K562 (cell line): ENCODE results near the gene TEAD4. TPM values are rescaled to one million over a fixed set of nuclear protein-coding genes. Genes with fewer than 3 reads are reported as not detected.

Source experiments
- CCNT2 ChIP-seq: IDR thresholded peaks from 2 replicates; pipeline ENCODE4 v1.6.1; 2011; ENCODE audit warnings: borderline replicate concordance, low read depth, mild to moderate bottlenecking, moderate library complexity, mixed read lengths, low read length; ENCODE audit not compliant: insufficient read length; ENCODE audit errors: extremely low read depth
- CREBBP ChIP-seq: IDR thresholded peaks from one replicate; pipeline ENCODE4 v1.6.1; 2012; ENCODE audit warnings: low read depth, mild to moderate bottlenecking, control low read depth, inconsistent platforms, low read length
- EGR1 ChIP-seq: fragments of 450-650 bp; conservative IDR thresholded peaks from 2 replicates; pipeline ENCODE4 v1.6.1; 2017; ENCODE audit warnings: mild to moderate bottlenecking
- EP300 ChIP-seq: IDR thresholded peaks from 2 replicates; pipeline ENCODE4 v1.6.1; 2012; ENCODE audit warnings: low read length, improper control_type of control experiment
- MTF1 ChIP-seq: fragments of 250-450 bp; sonication (Bioruptor Pico); IDR thresholded peaks from 2 replicates; pipeline ENCODE4 v1.9.0; 2021; ENCODE audit warnings: moderate library complexity, mild to moderate bottlenecking, inconsistent platforms, borderline replicate concordance
- TCFL5 ChIP-seq: fragments of 250-450 bp; sonication (Bioruptor Pico); conservative IDR thresholded peaks from 2 replicates; pipeline ENCODE4 v1.6.1; 2021; ENCODE audit warnings: mild to moderate bottlenecking, moderate library complexity, matching md5 sums
- ZNF589 ChIP-seq: fragments of 200-800 bp; sonication (Bioruptor generic); IDR thresholded peaks from 2 replicates; pipeline ENCODE4 v1.6.1; 2016; ENCODE audit warnings: low read depth, missing genetic modification characterization, missing compliant biosample characterization
- polyA plus RNA-seq, 8 experiments: library from polyadenylated mRNA; depleted of rRNA in 4 of 8; stranded (reverse) in 5 of 8; unstranded in 3 of 8; fragments of >200 nt; fragmentation: Nextera tagmentation in 2 of 8; fragmentation: Illumina TruSeq in 1 of 8; extraction: Ambion mirVana in 2 of 8; extraction: Trizol in 1 of 8; gene quantifications; 2 replicates each; pipeline versions ENCODE4 v1.2.1 to v1.2.3, GENCODE V29; 2011 to 2014; ENCODE audit warnings: inconsistent platforms in 1 of 8, missing spikeins in 1 of 8
- total RNA-seq, 7 experiments: library from RNA; depleted of rRNA in 6 of 7; stranded (reverse); fragments of >200 nt in 6 of 7; fragmentation: Illumina TruSeq in 2 of 7; extraction: Trizol in 2 of 7; gene quantifications; 2 replicates each; pipeline versions ENCODE4 v1.2.1 to v1.2.3, GENCODE V29; 2011 to 2021; ENCODE audit warnings: low replicate concordance in 1 of 7
- TF ChIP-seq, protein P1 (sequence below): fragments of 250-450 bp; sonication (Bioruptor Pico); IDR thresholded peaks from 2 replicates; pipeline ENCODE4 v1.9.0; 2021; ENCODE audit warnings: mild to moderate bottlenecking, inconsistent platforms
- TF ChIP-seq, protein P2 (sequence below), 3 experiments: fragments of 200-800 bp in 1 of 3; fragments of 250-450 bp in 1 of 3; fragments of 450-650 bp in 1 of 3; sonication (Bioruptor Pico) in 1 of 3; sonication (Bioruptor generic) in 1 of 3; formaldehyde crosslinking in 1 of 3; IDR thresholded peaks; 2 replicates each; pipeline versions ENCODE4 v1.6.1 to v1.8.0; 2016 to 2022; ENCODE audit warnings: mild to moderate bottlenecking in 2 of 3, missing genetic modification characterization in 2 of 3, missing compliant biosample characterization in 1 of 3, moderate library complexity in 1 of 3
- TF ChIP-seq, protein P3 (sequence below): fragments of 250-450 bp; sonication (Bioruptor Pico); IDR thresholded peaks from 2 replicates; pipeline ENCODE4 v1.5.0; 2021; ENCODE audit warnings: mild to moderate bottlenecking, moderate library complexity
- TF ChIP-seq, protein P4 (sequence below): sonication (generic); formaldehyde crosslinking; IDR thresholded peaks from 2 replicates; pipeline ENCODE4 v1.9.0; 2022; ENCODE audit warnings: mild to moderate bottlenecking, missing genetic modification reagents

Gene TEAD4
- total and polyA plus RNA-seq, 9 of the 15 experiments (the other 6 are each of a cell fraction or from before 2014, with no cell fraction given): 0.82 to 40.0 (median 17.0) TPM

DNA sequence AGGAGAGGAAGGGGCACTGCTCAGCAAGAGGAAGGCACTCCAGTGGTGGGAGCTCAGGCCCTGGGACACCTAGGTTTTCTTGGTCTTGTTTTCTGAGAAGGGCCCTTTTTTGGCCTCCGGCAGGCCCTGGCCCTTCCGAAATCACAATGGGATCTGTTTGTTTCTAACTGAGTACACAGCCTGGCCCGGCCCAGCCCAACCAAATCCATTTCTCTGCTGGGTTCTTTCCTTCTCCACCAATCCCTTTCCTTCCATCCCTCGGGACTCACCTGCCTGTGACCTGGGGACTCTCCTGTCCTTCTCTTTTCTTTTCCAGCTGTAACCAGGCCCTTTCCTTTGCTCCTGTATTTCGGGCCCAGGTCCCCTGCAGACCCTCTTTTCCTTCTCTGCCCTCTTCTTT, 18.6 kb downstream of the TEAD4 start (continued):
- TF ChIP-seq, protein P1, sequence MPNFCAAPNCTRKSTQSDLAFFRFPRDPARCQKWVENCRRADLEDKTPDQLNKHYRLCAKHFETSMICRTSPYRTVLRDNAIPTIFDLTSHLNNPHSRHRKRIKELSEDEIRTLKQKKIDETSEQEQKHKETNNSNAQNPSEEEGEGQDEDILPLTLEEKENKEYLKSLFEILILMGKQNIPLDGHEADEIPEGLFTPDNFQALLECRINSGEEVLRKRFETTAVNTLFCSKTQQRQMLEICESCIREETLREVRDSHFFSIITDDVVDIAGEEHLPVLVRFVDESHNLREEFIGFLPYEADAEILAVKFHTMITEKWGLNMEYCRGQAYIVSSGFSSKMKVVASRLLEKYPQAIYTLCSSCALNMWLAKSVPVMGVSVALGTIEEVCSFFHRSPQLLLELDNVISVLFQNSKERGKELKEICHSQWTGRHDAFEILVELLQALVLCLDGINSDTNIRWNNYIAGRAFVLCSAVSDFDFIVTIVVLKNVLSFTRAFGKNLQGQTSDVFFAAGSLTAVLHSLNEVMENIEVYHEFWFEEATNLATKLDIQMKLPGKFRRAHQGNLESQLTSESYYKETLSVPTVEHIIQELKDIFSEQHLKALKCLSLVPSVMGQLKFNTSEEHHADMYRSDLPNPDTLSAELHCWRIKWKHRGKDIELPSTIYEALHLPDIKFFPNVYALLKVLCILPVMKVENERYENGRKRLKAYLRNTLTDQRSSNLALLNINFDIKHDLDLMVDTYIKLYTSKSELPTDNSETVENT (CRISPR knock-in tag): no peak
- TF ChIP-seq MTF1 (CRISPR knock-in tag) (no peak), CREBBP (no peak), ZNF589 (CRISPR knock-in tag) (no peak), EGR1 (no peak), EP300 (no peak), TCFL5 (CRISPR knock-in tag) (no peak), CCNT2 (no peak)
- TF ChIP-seq, protein P2, sequence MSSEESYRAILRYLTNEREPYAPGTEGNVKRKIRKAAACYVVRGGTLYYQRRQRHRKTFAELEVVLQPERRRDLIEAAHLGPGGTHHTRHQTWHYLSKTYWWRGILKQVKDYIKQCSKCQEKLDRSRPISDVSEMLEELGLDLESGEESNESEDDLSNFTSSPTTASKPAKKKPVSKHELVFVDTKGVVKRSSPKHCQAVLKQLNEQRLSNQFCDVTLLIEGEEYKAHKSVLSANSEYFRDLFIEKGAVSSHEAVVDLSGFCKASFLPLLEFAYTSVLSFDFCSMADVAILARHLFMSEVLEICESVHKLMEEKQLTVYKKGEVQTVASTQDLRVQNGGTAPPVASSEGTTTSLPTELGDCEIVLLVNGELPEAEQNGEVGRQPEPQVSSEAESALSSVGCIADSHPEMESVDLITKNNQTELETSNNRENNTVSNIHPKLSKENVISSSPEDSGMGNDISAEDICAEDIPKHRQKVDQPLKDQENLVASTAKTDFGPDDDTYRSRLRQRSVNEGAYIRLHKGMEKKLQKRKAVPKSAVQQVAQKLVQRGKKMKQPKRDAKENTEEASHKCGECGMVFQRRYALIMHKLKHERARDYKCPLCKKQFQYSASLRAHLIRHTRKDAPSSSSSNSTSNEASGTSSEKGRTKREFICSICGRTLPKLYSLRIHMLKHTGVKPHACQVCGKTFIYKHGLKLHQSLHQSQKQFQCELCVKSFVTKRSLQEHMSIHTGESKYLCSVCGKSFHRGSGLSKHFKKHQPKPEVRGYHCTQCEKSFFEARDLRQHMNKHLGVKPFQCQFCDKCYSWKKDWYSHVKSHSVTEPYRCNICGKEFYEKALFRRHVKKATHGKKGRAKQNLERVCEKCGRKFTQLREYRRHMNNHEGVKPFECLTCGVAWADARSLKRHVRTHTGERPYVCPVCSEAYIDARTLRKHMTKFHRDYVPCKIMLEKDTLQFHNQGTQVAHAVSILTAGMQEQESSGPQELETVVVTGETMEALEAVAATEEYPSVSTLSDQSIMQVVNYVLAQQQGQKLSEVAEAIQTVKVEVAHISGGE (CRISPR knock-in tag; IDR thresholded peaks at IDR 0.05): no peak
- TF ChIP-seq, protein P3, sequence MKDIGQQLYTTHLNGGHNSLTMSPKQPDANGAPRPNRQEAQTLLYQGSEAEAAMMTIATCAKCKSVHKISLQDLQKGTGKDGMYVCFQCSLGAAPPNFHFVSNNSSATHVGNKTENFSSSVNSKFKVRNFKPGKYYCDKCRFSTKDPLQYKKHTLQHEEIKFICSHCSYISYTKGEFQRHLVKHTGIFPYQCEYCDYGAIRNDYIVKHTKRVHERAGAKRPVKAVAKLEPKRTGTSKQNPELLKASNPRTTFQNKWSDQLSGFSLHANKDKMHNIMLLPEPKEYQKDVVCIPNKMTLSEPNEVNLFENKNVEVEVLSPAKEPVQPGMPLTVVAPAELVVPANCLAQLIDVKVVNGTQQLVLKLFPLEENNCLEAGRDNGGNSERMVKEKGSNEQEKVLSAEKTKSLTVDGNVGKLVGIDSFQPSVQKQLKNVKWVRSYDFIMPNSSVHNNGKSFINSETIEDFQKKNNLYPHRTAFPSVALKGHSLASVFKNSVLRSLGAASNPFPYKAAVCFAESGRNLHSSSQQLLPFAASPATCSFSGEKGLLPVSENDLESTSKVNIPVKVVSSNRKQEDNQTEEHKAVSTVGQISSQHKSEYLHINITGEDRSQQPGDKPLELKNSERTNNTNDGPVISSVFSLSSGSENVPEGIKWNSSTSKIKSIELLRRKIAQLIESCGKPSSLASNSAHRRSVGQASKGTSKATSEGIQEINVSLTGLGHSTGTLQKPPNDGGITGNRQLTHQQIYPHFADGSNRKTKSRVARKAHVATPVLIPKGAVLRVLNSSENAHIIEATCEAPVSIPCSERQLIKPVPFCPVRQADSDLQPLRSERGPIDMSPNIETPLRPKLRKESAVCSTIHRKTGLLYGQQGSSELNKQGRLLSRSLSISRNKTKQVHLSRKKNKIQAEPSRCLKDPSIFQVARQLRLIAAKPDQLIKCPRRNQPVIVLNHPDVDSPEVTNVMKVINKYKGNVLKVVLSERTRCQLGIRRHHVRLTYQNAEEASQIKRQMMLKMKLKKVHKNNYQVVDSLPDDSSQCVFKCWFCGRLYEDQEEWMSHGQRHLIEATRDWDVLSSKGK (CRISPR knock-in tag): no peak
- TF ChIP-seq, protein P4, sequence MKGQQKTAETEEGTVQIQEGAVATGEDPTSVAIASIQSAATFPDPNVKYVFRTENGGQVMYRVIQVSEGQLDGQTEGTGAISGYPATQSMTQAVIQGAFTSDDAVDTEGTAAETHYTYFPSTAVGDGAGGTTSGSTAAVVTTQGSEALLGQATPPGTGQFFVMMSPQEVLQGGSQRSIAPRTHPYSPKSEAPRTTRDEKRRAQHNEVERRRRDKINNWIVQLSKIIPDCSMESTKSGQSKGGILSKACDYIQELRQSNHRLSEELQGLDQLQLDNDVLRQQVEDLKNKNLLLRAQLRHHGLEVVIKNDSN (CRISPR knock-in tag): no peak
